HG03280 (cell line): ENCODE measurements around the gene SRSF7.
"Not testable (repeated sequence)": the region's sequence is repeated elsewhere in the genome, so short reads cannot be mapped to it uniquely, and the experiment has no call there.

Experiments used
- ATAC-seq: cut with Tn5 transposase; IDR thresholded peaks from one replicate; pipeline ENCODE4 v1.9.1; 2021; ENCODE audit warnings: mild to moderate bottlenecking, moderate library complexity; ENCODE audit not compliant: unreplicated experiment

The SRSF7 gene

GRCh38 chr2:38750891-38751595, at the start of gene SRSF7:
TSS of gene SRSF7 (minus strand) at chr2:38751361. CDS start at chr2:38751256, 105 bp downstream.
- ATAC-seq, result peak; percentile 72

GRCh38 chr2:38797953-38798352, 46.8 kb upstream of the SRSF7 start:
- ATAC-seq, result no peak

GRCh38 chr2:38797250-38797676, 46.1 kb upstream of the SRSF7 start:
- no peak for ATAC-seq

GRCh38 chr2:38795016-38795415, 43.9 kb upstream of the SRSF7 start:
- not testable (repeated sequence) for ATAC-seq

GRCh38 chr2:38794235-38794946, 43.2 kb upstream of the SRSF7 start:
- no peak for ATAC-seq

- ATAC-seq, result no peak
These were observed 42.4 kb upstream of the SRSF7 start for GRCh38 chr2:38793511-38793910.

GRCh38 chr2:38792751-38793150, 41.6 kb upstream of the SRSF7 start:
- ATAC-seq, result no peak

- ATAC-seq, result not testable (repeated sequence)
These were observed 41.2 kb upstream of the SRSF7 start for GRCh38 chr2:38792321-38792720.

- ATAC-seq, result no peak
These were observed 40.6 kb upstream of the SRSF7 start for GRCh38 chr2:38791744-38792143.

GRCh38 chr2:38789691-38790090, 38.5 kb upstream of the SRSF7 start:
- no peak for ATAC-seq

GRCh38 chr2:38788306-38788705, 37.1 kb upstream of the SRSF7 start:
- ATAC-seq, result no peak

- no peak for ATAC-seq
These were observed 32.4 kb upstream of the SRSF7 start for GRCh38 chr2:38783586-38783985.

GRCh38 chr2:38778687-38779082, 27.5 kb upstream of the SRSF7 start:
- no peak for ATAC-seq

GRCh38 chr2:38776531-38776930, 25.4 kb upstream of the SRSF7 start:
- ATAC-seq, result no peak

GRCh38 chr2:38775921-38776225, 24.7 kb upstream of the SRSF7 start:
- ATAC-seq, result no peak

- no peak for ATAC-seq
These were observed 24.1 kb upstream of the SRSF7 start for GRCh38 chr2:38775097-38775920.

GRCh38 chr2:38771632-38772031, 20.5 kb upstream of the SRSF7 start:
- ATAC-seq, result no peak

GRCh38 chr2:38765551-38765950, 14.4 kb upstream of the SRSF7 start:
- ATAC-seq, result no peak

- no peak for ATAC-seq
These were observed 14.0 kb upstream of the SRSF7 start for GRCh38 chr2:38765149-38765548.

- no peak for ATAC-seq
These were observed 12.6 kb upstream of the SRSF7 start for GRCh38 chr2:38763728-38764127.

- ATAC-seq, result no peak
These were observed 12.1 kb upstream of the SRSF7 start for GRCh38 chr2:38763228-38763627.

- ATAC-seq, result not testable (repeated sequence)
These were observed 4.7 kb upstream of the SRSF7 start for GRCh38 chr2:38755891-38756290.
